Transverse colon (tissue), 4 donors: ENCODE measurements around the gene TMEM132D.

ENCODE experiments used
- CTCF ChIP-seq, 5 experiments: fragments of 200-600 bp in 3 of 5; fragments of 450-650 bp in 2 of 5; sonication (generic) in 3 of 5; IDR thresholded peaks; 1 replicate in 2 of 5; 2 replicates in 3 of 5; pipeline ENCODE4 v1.5.1; 2016 to 2017; ENCODE audit warnings: antibody characterized with exemption in 5 of 5, inconsistent platforms in 3 of 5, mild to moderate bottlenecking in 2 of 5, moderate library complexity in 1 of 5
- EP300 ChIP-seq: sonication (generic); formaldehyde crosslinking; IDR thresholded peaks from one replicate; pipeline ENCODE4 v1.6.1; 2017; ENCODE audit warnings: antibody characterized with exemption, low read depth
- POLR2A ChIP-seq: fragments of 450-650 bp; IDR thresholded peaks from one replicate; pipeline ENCODE4 v1.6.1; 2016; ENCODE audit warnings: antibody characterized with exemption, mild to moderate bottlenecking, moderate library complexity
- POLR2AphosphoS5 ChIP-seq, 3 donors: sonication (generic); formaldehyde crosslinking; IDR thresholded peaks; one replicate each; pipeline ENCODE4 v1.6.1; 2016; ENCODE audit warnings: antibody characterized with exemption in 3 of 3

GRCh38 chr12:129084875-129085826, 818.7 kb downstream of the TMEM132D start:
- TF ChIP-seq POLR2A = no peak
- TF ChIP-seq CTCF (IDR thresholded peaks at IDR 0.05) = no peak
- no peak for TF ChIP-seq POLR2AphosphoS5 (IDR thresholded peaks at IDR 0.05)
- TF ChIP-seq EP300 = no peak
